Epithelial cell of proximal tubule (primary cell): Measurements from ENCODE around the gene POPDC2. TPM values are rescaled to one million over a fixed set of nuclear protein-coding genes. Genes with fewer than 3 reads are reported as not detected.
A peak's percentile ranks its signal among the peaks of the same experiment; 100 is the strongest.

Source experiments
- DNase-seq: peaks from one replicate; pipeline ENCODE4 v3.0.0-alpha.2; 2011; ENCODE audit warnings: low read depth
- H3K4me3 ChIP-seq: 2 replicates; pipeline ENCODE4 v1.5.1; 2011; ENCODE audit warnings: low read depth, mild to moderate bottlenecking, low read length
- CTCF ChIP-seq: conservative IDR thresholded peaks from 2 replicates; pipeline ENCODE4 v1.5.1; 2012; ENCODE audit warnings: low read depth, mild to moderate bottlenecking, low read length
- total RNA-seq: library from RNA; depleted of rRNA; stranded (reverse); fragments of >200 nt; gene quantifications from 2 replicates; pipeline ENCODE4 v1.2.3, GENCODE V29; 2015

Gene POPDC2
- total RNA-seq, result 0.06 and 0.51 TPM in 2 replicates

GRCh38 chr3:119660474-119661440 lies at the start of gene POPDC2:
POPDC2 (minus strand) TSS chr3:119660589; CDS start chr3:119660423, 166 bp downstream.
- H3K4me3 ChIP-seq, result no peak within 1 kb of the TSS
- no peak for TF ChIP-seq CTCF

GRCh38 chr3:119703820-119704531 lies 43.6 kb upstream of the POPDC2 start:
- H3K4me3 ChIP-seq, result peak overlapping the region; percentile 83
- no peak for DNase-seq
- no peak for TF ChIP-seq CTCF

More at GRCh38 chr3:119660474-119661440, at the start of gene POPDC2:
- DNase-seq, result no peak

GRCh38 chr3:119702530-119703527 lies 42.4 kb upstream of the POPDC2 start, which contains the start of gene CFAP91:
CFAP91 (plus strand) TSS chr3:119703022; CDS start chr3:119703099, 77 bp downstream.
- H3K4me3 ChIP-seq, result peak within 1 kb of the TSS; percentile 83
- TF ChIP-seq CTCF, result no peak
- DNase-seq, result peak; percentile 46

- no peak for TF ChIP-seq CTCF
- H3K4me3 ChIP-seq, result no peak overlapping the region
- DNase-seq, result no peak
Observed at GRCh38 chr3:119700920-119701734, 40.7 kb upstream of the POPDC2 start.

- no peak for TF ChIP-seq CTCF
- DNase-seq, result peak; percentile 63
- no peak overlapping the region for H3K4me3 ChIP-seq
Observed at GRCh38 chr3:119700269-119700919, 40.0 kb upstream of the POPDC2 start.
